Stomach (tissue), 9 donors: ENCODE data around the gene VIPR2. TPM values are rescaled to one million over a fixed set of nuclear protein-coding genes. Genes with fewer than 3 reads are reported as not detected.
A peak's percentile ranks its signal among the peaks of the same experiment; 100 is the strongest.

ENCODE experiments used
- DNase-seq, 2 donors: peaks; one replicate each; pipeline versions ENCODE4 v3.0.0 to v3.0.0-alpha.2; 2013 to 2019
- H3K27ac ChIP-seq, 5 donors: fragments of 200-600 bp in 4 of 5; sonication (generic) in 4 of 5; one replicate each; pipeline ENCODE4 v1.5.1; 2013 to 2019; ENCODE audit warnings: mild to moderate bottlenecking in 1 of 5, moderate library complexity in 1 of 5
- H3K27me3 ChIP-seq, 3 donors: fragments of 200-600 bp; sonication (generic); one replicate each; pipeline ENCODE4 v1.5.1; 2017 to 2019; ENCODE audit warnings: mixed run types in 1 of 3
- H3K36me3 ChIP-seq, 4 donors: fragments of 200-600 bp; sonication (generic); 1 replicate in 3 of 4; 2 replicates in 1 of 4; pipeline ENCODE4 v1.5.1; 2016 to 2019
- H3K4me1 ChIP-seq, 4 donors: fragments of 200-600 bp; sonication (generic); one replicate each; pipeline ENCODE4 v1.5.1; 2016 to 2019
- H3K4me3 ChIP-seq, 4 donors: fragments of 200-600 bp; sonication (generic) in 3 of 4; one replicate each; pipeline ENCODE4 v1.5.1; 2016 to 2019; ENCODE audit warnings: mild to moderate bottlenecking in 1 of 4
- H3K9me3 ChIP-seq, 4 donors: fragments of 200-600 bp; sonication (generic); one replicate each; pipeline ENCODE4 v1.5.1; 2016 to 2019
- EP300 ChIP-seq: sonication (generic); formaldehyde crosslinking; IDR thresholded peaks from one replicate; pipeline ENCODE4 v1.6.1; 2017; ENCODE audit warnings: antibody characterized with exemption
- POLR2A ChIP-seq, 4 donors: fragments of 450-650 bp; IDR thresholded peaks; one replicate each; pipeline ENCODE4 v1.6.1; 2016; ENCODE audit warnings: antibody characterized with exemption in 4 of 4, control low read depth in 2 of 4, mild to moderate bottlenecking in 1 of 4, moderate library complexity in 1 of 4
- POLR2AphosphoS5 ChIP-seq, 3 donors: sonication (generic); formaldehyde crosslinking; IDR thresholded peaks; one replicate each; pipeline ENCODE4 v1.6.1; 2016; ENCODE audit warnings: antibody characterized with exemption in 3 of 3
- WGBS, 5 donors: extraction: QIAGEN DNeasy Blood & Tissue Kit in 3 of 5; methylation state at CpG; one replicate each; pipeline versions ENCODE4 v1.1.5 to v1.1.7; 2013 to 2018; 5-methylcytosine and 5-hydroxymethylcytosine counted together
- intact Hi-C: fragments of 100-400 bp; cut with DNase I; formaldehyde crosslinking; loops from one replicate; pipeline ENCODE4 v1.15.1; 2023; ENCODE audit warnings: low total_unique reads
- polyA plus RNA-seq, 3 donors: library from polyadenylated mRNA; stranded (reverse); fragments of 200-250 nt; gene quantifications; one replicate each; pipeline ENCODE4 v1.2.3, GENCODE V29; 2013
- total RNA-seq, 5 donors: library from RNA; depleted of rRNA; stranded (reverse); fragments of >200 nt; gene quantifications; one replicate each; pipeline versions ENCODE4 v1.1.0 to v1.2.3, GENCODE V29; 2014 to 2016
- TF ChIP-seq, protein P1 (sequence below), 7 experiments: fragments of 450-650 bp in 4 of 7; fragments of 200-600 bp in 3 of 7; sonication (generic) in 3 of 7; IDR thresholded peaks; one replicate each; pipeline ENCODE4 v1.5.1; 2016 to 2019; ENCODE audit warnings: antibody characterized with exemption in 7 of 7, control low read depth in 2 of 7, mild to moderate bottlenecking in 1 of 7
- donor health status: healthy with polysubstance abuse.
- donor health status: Bipolar disorder and iron deficiency.
- donor health status: healthy.

The VIPR2 gene
- total and polyA plus RNA-seq, 8 donors, result 1.2 to 25.4 (median 4.6) TPM

DNA sequence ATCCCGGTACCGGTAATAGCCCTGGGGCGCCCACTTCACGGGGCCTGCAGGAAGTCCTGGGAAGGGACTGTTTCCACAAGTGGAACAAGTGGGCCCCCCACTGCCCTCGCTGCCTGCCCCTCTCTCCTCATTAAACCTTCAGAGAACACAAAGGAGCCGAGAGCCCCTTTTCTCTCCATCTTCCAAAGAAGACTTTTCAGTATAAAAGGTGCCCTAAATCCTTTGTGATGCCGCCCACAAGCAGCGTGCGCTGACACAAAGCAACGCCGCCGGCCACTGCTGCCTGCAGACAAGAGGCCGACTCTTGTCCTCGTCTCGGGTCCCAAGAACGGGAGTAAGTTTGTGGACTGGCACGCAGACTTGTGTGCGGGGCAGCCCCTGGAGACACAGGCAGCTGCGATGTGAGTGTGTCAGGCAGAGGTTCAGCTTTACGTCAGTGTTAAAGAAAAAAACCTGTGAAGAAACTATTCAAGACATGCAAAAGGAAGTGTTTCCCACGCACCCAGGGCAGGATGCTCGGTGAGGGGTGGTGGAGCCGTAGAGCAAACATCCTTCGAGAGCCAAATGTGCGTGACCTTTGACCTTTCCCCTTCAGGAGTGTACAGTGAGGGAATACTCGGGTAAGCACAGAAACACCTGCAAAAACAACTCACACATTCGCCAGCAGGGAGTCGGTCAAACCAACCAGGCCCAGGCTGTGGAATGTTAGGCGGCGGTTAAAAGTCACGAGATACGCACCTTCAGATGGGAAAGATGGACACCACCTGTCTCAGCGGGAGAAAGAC, 118.2 kb downstream of the VIPR2 start:
- TF ChIP-seq POLR2A (IDR thresholded peaks at IDR 0.05) (no peak), EP300 (no peak), POLR2AphosphoS5 (IDR thresholded peaks at IDR 0.05) (no peak)
- TF ChIP-seq, protein P1, sequence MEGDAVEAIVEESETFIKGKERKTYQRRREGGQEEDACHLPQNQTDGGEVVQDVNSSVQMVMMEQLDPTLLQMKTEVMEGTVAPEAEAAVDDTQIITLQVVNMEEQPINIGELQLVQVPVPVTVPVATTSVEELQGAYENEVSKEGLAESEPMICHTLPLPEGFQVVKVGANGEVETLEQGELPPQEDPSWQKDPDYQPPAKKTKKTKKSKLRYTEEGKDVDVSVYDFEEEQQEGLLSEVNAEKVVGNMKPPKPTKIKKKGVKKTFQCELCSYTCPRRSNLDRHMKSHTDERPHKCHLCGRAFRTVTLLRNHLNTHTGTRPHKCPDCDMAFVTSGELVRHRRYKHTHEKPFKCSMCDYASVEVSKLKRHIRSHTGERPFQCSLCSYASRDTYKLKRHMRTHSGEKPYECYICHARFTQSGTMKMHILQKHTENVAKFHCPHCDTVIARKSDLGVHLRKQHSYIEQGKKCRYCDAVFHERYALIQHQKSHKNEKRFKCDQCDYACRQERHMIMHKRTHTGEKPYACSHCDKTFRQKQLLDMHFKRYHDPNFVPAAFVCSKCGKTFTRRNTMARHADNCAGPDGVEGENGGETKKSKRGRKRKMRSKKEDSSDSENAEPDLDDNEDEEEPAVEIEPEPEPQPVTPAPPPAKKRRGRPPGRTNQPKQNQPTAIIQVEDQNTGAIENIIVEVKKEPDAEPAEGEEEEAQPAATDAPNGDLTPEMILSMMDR (IDR thresholded peaks at IDR 0.05), result no peak
- H3K36me3 ChIP-seq, result no peaks in the 10 kb centered on the region
- 71 to 81% (median 78%) methylated on average over 33 of the region's 33 CpGs for WGBS, 5 donors
- peak overlapping the region in 1 of 5 donors; percentile 65 for H3K27ac ChIP-seq
- peaks cover 0 to 22% (median 6%) of the 10 kb centered on the region in 3 donors for H3K27me3 ChIP-seq
- H3K4me3 ChIP-seq, result no peak overlapping the region
- intact Hi-C loops, result no loop called here
- H3K9me3 ChIP-seq, result no peaks in the 10 kb centered on the region
- H3K4me1 ChIP-seq, result peaks cover 7 to 44% (median 33%) of the 10 kb centered on the region in 4 donors
- DNase-seq, result peak; percentile 25 to 58

DNA sequence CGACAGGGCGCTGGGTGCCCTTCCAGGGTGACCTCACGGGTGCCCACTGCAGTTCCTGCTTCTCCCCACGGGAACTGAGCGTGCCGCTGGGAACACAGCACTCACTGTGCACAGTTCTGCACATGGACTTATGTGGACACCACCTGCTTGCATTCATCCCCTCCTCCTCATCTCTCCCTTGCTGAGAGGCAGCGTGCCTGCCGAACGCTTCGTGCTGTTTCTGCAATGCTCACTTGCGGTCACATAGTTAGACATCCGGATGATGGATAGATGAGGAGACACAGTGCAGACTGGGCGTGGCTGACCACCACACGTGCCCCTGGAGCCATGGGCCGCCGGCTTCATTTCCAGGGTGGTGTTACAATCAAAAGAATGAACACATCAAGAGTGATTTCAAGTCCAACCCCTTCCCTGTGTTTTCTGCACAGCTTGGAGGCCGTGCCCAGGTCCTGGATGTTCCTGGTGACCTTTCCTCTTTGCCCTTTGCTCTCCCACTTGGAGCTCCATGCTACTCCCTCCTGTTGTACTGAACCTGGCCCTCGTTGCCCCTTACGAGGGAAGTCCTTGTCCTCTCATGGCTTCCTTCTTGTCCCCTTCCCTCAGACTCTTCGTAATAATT, 119.4 kb downstream of the VIPR2 start:
- Histone ChIP-seq H3K4me3 (no peak overlapping the region), H3K36me3 (no peaks in the 10 kb centered on the region), H3K9me3 (no peaks in the 10 kb centered on the region), H3K27ac (no peak overlapping the region), H3K27me3 (peaks cover 0 to 11% (median under 1%) of the 10 kb centered on the region in 3 donors), H3K4me1 (peaks cover 7 to 32% (median 21%) of the 10 kb centered on the region in 4 donors)
- DNase-seq, result no peak
- 61 to 80% (median 74%) methylated on average over 20 of the region's 20 CpGs for WGBS, 5 donors
- TF ChIP-seq, protein P1 (IDR thresholded peaks at IDR 0.05), result no peak
- no peak for TF ChIP-seq POLR2A (IDR thresholded peaks at IDR 0.05)
- TF ChIP-seq POLR2AphosphoS5 (IDR thresholded peaks at IDR 0.05), result no peak
- no peak for TF ChIP-seq EP300
- intact Hi-C loops, result no loop called here

DNA sequence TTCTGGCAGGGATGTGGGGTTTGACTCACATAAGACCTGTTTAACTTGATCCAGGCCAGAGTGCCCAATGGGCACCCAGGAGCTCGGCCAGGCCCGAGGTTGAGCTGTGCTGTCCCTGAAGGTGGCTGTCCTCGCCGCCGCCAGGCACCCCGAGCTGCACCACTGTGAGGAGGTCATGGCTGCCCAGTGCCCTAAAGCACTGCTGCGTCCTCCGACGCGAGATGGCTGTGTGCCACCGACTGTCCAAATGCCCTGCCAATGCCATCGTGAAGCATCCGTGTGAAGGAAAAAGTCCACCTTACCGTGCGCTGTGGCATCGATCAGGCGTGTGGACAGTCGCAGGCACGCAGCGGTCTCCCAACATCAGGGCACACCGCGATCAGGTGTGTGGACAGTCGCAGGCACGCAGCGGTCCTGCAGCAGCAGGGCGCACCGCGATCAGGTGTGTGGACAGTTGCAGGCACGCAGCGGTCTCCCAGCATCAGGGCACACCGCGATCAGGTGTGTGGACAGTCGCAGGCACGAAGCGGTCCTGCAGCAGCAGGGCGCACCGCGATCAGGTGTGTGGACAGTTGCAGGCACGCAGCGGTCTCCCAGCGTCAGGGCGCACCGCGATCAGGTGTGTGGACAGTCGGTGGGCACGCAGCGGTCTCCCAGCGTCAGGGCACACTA, 120.3 kb downstream of the VIPR2 start:
- Histone ChIP-seq H3K9me3 (no peaks in the 10 kb centered on the region), H3K27ac (no peak overlapping the region), H3K36me3 (no peaks in the 10 kb centered on the region), H3K4me1 (peaks cover 7 to 29% (median 17%) of the 10 kb centered on the region in 4 donors), H3K4me3 (no peak overlapping the region), H3K27me3 (peaks cover 0 to 9% (median 0%) of the 10 kb centered on the region in 3 donors)
- no peak for TF ChIP-seq EP300
- no peak for TF ChIP-seq POLR2A (IDR thresholded peaks at IDR 0.05)
- TF ChIP-seq, protein P1 (IDR thresholded peaks at IDR 0.05), result no peak
- TF ChIP-seq POLR2AphosphoS5 (IDR thresholded peaks at IDR 0.05), result no peak
- 92 to 96% (median 95%) methylated on average over 41 to 48 of the region's 48 CpGs for WGBS, 5 donors
- no peak for DNase-seq
- intact Hi-C loops, result no loop called here

DNA sequence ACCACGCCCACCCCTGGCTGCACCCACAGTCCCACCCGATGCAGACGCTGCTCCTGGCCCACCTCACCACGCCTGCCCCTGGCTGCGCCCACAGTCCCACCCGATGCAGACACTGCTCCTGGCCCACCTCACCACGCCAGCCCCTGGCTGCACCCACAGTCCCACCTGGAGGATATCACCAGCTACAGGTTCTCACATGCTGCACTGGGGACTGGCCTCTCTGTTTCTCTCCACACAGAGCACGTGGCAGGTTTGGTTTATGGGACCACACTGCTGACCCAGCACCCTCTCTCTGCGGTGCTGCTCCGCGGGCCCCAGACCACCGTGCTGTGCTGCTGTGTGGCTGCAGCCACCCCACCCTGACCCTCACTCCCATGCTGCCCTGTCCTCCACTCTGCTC, 120.9 kb downstream of the VIPR2 start:
- WGBS, 5 donors, result 73 to 91% (median 83%) methylated on average over 11 to 12 of the region's 12 CpGs
- intact Hi-C loops, result no loop called here
- H3K27ac ChIP-seq, result no peak overlapping the region
- no peak for DNase-seq
- no peaks in the 10 kb centered on the region for H3K36me3 ChIP-seq
- no peak overlapping the region for H3K4me3 ChIP-seq
- H3K4me1 ChIP-seq, result peaks cover 7 to 36% (median 19%) of the 10 kb centered on the region in 4 donors
- H3K9me3 ChIP-seq, result no peaks in the 10 kb centered on the region
- no peak for TF ChIP-seq POLR2AphosphoS5 (IDR thresholded peaks at IDR 0.05)
- TF ChIP-seq, protein P1 (IDR thresholded peaks at IDR 0.05), result no peak
- TF ChIP-seq EP300, result no peak
- no peak for TF ChIP-seq POLR2A (IDR thresholded peaks at IDR 0.05)
- H3K27me3 ChIP-seq, result peaks cover 0 to 3% (median 0%) of the 10 kb centered on the region in 3 donors
